CD1c-positive myeloid dendritic cell (primary cell): ENCODE results near the gene NAPG.
"Not testable (repeated sequence)": the region's sequence is repeated elsewhere in the genome, so short reads cannot be mapped to it uniquely, and the experiment has no call there.

Experiments used
- DNase-seq: peaks from one replicate; pipeline ENCODE4 v3.0.0-alpha.2; 2016; ENCODE audit errors: extremely low spot score

NAPG gene

GRCh38 chr18:10579079-10579867 lies 53.4 kb downstream of the NAPG start:
- DNase-seq, result no peak

DNA sequence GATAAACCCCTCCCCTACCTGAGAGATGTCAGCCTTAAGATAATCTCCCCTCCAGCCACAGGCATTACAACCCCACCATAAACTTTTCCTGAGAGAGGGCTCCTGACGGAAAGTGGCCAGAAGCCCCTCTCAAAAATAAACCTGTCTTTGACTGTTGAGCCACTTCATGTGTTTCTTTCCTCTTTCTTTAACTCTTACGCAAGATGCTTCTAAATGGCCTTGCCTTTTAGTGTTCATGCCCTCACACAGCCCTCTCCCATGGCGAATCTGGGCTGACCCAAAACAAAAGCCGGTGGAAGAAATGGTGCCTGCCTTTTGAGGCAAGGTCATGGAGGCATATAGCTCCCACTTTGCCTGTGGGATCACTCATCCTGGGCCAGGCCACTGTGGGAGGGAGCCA lies 54.4 kb downstream of the NAPG start:
- no peak for DNase-seq

DNA sequence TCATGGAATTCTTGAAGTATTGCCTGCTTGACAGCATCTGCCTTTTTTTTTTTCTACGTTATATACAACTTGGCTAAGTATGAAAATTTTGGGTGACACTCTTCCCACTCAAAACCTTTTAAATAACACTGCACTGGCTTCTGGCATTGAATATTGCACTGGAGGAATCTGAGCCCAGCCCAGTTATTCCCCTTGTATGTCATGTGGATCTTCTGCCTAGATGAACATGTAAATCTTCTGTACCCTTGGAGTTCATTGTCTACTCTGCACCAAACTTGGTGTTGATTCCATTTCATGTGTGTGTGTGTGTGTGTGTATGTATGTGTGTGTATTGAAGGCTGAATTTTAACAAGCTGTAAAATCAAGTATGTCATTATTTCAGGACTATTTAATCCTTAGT lies 59.4 kb downstream of the NAPG start:
- DNase-seq, result no peak

DNA sequence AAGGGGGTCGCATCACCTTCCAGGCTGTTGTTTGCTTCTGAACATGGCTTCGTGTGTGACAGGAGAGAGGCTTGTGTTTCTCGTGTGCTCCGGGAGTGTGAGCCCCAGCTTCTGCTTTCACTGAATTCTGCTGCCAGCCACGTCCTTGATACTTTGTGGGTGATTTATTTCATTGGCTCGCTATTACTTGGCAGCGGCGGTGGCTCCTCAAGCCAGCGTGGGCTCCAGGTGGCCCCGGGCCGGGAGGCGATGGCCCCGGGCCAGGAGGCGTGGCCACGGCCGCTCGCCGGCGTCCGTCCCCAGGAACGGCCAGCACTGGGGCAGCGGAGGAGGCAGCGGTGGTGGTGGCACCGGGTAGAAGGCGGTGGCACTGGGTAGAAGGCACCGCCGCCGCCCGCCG lies 63.1 kb downstream of the NAPG start:
- DNase-seq, result no peak

- DNase-seq, result no peak
Observed at GRCh38 chr18:10590412-10590811, 64.6 kb downstream of the NAPG start.

DNA sequence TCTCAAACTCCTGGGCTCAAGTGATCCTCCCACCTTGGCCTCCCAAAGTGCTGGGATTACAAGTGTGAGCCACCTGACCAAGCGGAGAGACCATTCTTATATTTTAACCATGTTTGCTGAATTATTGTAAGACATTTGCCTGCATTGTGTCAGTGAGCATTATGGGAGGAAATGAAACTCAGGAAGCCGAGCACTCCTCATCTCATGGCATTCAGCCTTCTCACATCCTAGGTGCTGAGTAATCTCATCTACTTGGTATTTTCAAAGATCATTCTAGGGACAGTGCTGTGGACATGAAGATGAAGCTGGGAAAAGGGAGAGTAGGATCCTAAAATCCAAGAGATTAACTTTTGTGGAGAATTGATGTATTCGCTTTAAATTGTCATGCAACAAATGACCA lies 66.1 kb downstream of the NAPG start:
- peak; percentile 30 for DNase-seq

GRCh38 chr18:10593366-10594022 lies 67.7 kb downstream of the NAPG start:
- DNase-seq, result peak; percentile 50

DNA sequence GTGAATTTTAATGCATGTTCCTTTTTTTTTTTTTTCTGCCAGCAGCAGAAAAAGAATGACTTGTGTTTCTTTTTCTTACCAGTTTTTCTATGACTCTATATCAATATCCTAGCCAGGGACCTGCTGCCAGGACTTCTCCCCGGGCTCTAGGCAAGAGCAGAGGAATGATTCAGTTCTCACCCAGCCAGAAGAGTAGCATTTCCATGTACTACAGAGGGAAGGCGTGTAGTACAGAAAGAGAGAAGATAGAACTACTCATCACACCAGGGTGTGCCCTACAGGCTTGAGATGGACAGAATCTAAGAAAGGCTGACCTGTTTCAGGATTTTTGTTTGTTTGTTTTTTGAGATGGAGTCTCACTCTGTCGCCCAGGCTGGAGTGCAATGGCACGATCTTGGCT lies 70.1 kb downstream of the NAPG start:
- DNase-seq, result not testable (repeated sequence)

DNA sequence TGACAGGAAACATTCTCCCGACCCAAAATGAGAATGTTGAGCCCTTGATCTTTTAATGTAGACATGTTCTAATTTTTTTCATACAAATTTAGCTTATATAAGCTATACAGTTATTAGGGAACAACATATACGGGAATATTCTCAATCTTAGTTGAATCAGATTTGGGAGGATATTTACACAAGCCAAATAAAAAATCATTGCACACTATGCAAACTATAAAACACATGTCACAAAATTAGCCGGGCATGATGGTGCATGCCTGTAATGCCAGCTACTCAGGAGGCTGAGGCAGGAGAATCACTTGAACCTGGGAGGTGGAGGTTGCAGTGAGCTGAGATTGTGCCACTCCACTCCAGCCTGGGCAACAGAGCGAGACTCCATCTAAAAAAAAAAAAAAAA lies 71.9 kb downstream of the NAPG start:
- DNase-seq, result not testable (repeated sequence)

DNA sequence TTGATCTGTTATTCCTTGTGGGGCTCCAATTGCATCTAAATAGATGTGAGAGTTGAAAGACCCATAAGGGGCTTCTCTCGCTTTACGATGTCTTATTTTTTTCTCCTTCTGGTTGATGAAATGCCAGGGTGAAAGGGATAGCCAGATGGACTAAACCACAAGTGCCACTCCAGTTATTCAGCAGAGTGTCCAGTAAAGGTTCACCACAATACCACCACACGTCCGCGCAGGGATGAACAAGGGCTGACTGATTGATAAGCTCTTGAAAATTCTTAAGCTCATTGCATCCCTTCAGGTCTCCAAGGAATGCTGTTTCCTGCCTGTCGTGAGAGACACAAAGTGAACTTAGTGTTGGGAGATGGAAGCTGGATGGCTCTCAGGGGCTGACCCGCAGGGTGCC lies 74.9 kb downstream of the NAPG start:
- DNase-seq, result not testable (repeated sequence)
